HEK293 (cell line): ENCODE results near the gene PDE4D.

Experiments
- CTCF ChIA-PET: fragments of 350-600 bp; formaldehyde crosslinking; extraction: SDS; loops from one replicate; lab custom pipeline; 2021; ENCODE audit warnings: antibody characterized with exemption; lab: Yijun Ruan, JAX
- POLR2A ChIA-PET: fragments of 300-600 bp; formaldehyde crosslinking; extraction: SDS; loops from one replicate; lab custom pipeline; 2020; ENCODE audit warnings: antibody characterized with exemption, inconsistent platforms; lab: Yijun Ruan, JAX
- H3K27ac ChIP-seq: fragments of 200-500 bp; sonication (Bioruptor generic); 2 replicates; pipeline ENCODE4 v1.5.1; 2014; ENCODE audit warnings: low read depth, low read length, control low read depth, inconsistent platforms; ENCODE audit errors: extremely low read depth
- H3K36me3 ChIP-seq, 2 experiments: fragments of 200-500 bp in 1 of 2; sonication (Bioruptor generic) in 1 of 2; 1 replicate in 1 of 2; 2 replicates in 1 of 2; pipeline ENCODE4 v1.5.1; 2014 to 2017; ENCODE audit warnings: inconsistent platforms in 2 of 2, low read length in 2 of 2; ENCODE audit not compliant: control insufficient read depth in 2 of 2, insufficient read depth in 1 of 2
- H3K4me1 ChIP-seq: fragments of 200-500 bp; sonication (Bioruptor generic); 2 replicates; pipeline ENCODE4 v1.5.1; 2014; ENCODE audit warnings: mild to moderate bottlenecking, low read length, inconsistent platforms; ENCODE audit not compliant: control insufficient read depth, insufficient read depth
- H3K4me3 ChIP-seq: 2 replicates; pipeline ENCODE4 v1.5.1; 2011; ENCODE audit warnings: low read depth, mild to moderate bottlenecking, control low read depth, low read length, moderate library complexity
- H3K9me3 ChIP-seq: fragments of 200-500 bp; sonication (Bioruptor generic); 2 replicates; pipeline ENCODE4 v1.5.1; 2014; ENCODE audit warnings: low read depth, low read length, inconsistent platforms; ENCODE audit not compliant: control insufficient read depth, insufficient read depth
- MEIS1 ChIP-seq: sonication (generic); formaldehyde crosslinking; IDR thresholded peaks from 2 replicates; pipeline ENCODE4 v1.8.1; 2022; ENCODE audit warnings: missing genetic modification reagents, mild to moderate bottlenecking, borderline replicate concordance
- ZBTB1 ChIP-seq: fragments of 450-650 bp; formaldehyde crosslinking; IDR thresholded peaks from 2 replicates; pipeline ENCODE4 v1.5.1; 2016; ENCODE audit warnings: missing biosample characterization, missing genetic modification characterization
- ZNF169 ChIP-seq: fragments of 450-650 bp; formaldehyde crosslinking; IDR thresholded peaks from 2 replicates; pipeline ENCODE4 v1.5.1; 2016; ENCODE audit warnings: missing biosample characterization, missing genetic modification characterization
- ZNF223 ChIP-seq: fragments of 450-650 bp; formaldehyde crosslinking; IDR thresholded peaks from 2 replicates; pipeline ENCODE4 v1.5.1; 2016; ENCODE audit warnings: missing biosample characterization, missing genetic modification characterization
- ZNF354C ChIP-seq: fragments of 450-650 bp; formaldehyde crosslinking; IDR thresholded peaks from 2 replicates; pipeline ENCODE4 v1.5.1; 2016; ENCODE audit warnings: missing biosample characterization, missing genetic modification characterization, low read depth, borderline replicate concordance
- ZNF366 ChIP-seq: fragments of 450-650 bp; formaldehyde crosslinking; conservative IDR thresholded peaks from 2 replicates; pipeline ENCODE4 v1.5.1; 2016; ENCODE audit warnings: missing biosample characterization, missing genetic modification characterization
- ZNF394 ChIP-seq: fragments of 450-650 bp; formaldehyde crosslinking; IDR thresholded peaks from 2 replicates; pipeline ENCODE4 v1.5.1; 2016; ENCODE audit warnings: missing biosample characterization, missing genetic modification characterization, mild to moderate bottlenecking, moderate library complexity, borderline replicate concordance
- ZNF433 ChIP-seq: fragments of 450-650 bp; formaldehyde crosslinking; IDR thresholded peaks from 2 replicates; pipeline ENCODE4 v1.5.1; 2016; ENCODE audit warnings: missing biosample characterization, missing genetic modification characterization, low read depth
- ZNF626 ChIP-seq: fragments of 450-650 bp; sonication (Bioruptor Pico); formaldehyde crosslinking; IDR thresholded peaks from 2 replicates; pipeline ENCODE4 v1.5.1; 2018; ENCODE audit warnings: missing biosample characterization, missing genetic modification characterization, inconsistent platforms
- ZNF837 ChIP-seq: fragments of 450-650 bp; formaldehyde crosslinking; IDR thresholded peaks from 2 replicates; pipeline ENCODE4 v1.5.1; 2016; ENCODE audit warnings: missing biosample characterization, missing genetic modification characterization
- TF ChIP-seq, protein P1 (sequence below): fragments of 450-650 bp; formaldehyde crosslinking; IDR thresholded peaks from 2 replicates; pipeline ENCODE4 v1.5.1; 2016; ENCODE audit warnings: missing biosample characterization, missing genetic modification characterization
- TF ChIP-seq, protein P2 (sequence below): fragments of 450-650 bp; formaldehyde crosslinking; IDR thresholded peaks from 2 replicates; pipeline ENCODE4 v1.5.1; 2016; ENCODE audit warnings: missing biosample characterization, missing genetic modification characterization
- TF ChIP-seq, protein P3 (sequence below): fragments of 450-650 bp; formaldehyde crosslinking; IDR thresholded peaks from 2 replicates; pipeline ENCODE4 v1.5.1; 2016; ENCODE audit warnings: missing biosample characterization, missing genetic modification characterization
- TF ChIP-seq, protein P4 (sequence below): fragments of 450-650 bp; formaldehyde crosslinking; IDR thresholded peaks from 2 replicates; pipeline ENCODE4 v1.5.1; 2017; ENCODE audit warnings: missing biosample characterization, missing genetic modification characterization
- TF ChIP-seq, protein P5 (sequence below): fragments of 450-650 bp; formaldehyde crosslinking; IDR thresholded peaks from 2 replicates; pipeline ENCODE4 v1.5.1; 2017; ENCODE audit warnings: missing biosample characterization, missing genetic modification characterization

The PDE4D gene

DNA sequence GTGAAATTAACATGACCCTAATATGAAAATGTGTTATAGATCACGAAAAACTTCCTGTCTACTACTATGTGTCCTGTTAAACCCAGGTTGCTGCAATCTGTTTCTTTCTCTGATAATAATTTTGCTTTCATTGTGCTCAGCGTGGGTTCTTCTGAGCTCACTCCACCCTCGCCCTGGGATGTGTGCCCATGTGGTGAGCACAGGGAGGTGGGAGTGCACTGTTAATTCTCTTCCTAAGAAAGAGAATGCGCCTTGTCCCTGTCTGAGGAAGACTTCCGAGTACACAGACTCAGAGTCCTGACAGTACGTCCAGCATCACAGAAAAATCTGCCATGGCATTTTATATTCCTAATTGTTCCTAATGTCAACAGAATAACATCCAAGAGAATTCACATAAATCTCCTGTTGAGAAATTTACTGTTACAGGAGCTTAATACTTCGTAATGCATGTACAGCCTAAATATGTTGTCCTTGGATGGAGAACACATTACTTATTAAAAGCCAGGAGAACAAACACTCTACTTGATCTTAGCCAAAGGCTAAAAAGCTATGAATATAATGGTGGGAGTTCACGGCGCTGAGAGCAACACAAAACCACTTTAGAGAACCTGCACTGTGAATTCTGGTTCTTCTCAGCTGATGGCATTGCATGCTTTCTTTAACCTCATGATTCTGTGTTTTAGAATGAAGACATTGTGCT is 102.6 kb downstream of the PDE4D start (continued):
- TF ChIP-seq ZNF433 (tag by site-specific recombination) (no peak), ZBTB1 (tag by site-specific recombination) (no peak)
- TF ChIP-seq, protein P1, sequence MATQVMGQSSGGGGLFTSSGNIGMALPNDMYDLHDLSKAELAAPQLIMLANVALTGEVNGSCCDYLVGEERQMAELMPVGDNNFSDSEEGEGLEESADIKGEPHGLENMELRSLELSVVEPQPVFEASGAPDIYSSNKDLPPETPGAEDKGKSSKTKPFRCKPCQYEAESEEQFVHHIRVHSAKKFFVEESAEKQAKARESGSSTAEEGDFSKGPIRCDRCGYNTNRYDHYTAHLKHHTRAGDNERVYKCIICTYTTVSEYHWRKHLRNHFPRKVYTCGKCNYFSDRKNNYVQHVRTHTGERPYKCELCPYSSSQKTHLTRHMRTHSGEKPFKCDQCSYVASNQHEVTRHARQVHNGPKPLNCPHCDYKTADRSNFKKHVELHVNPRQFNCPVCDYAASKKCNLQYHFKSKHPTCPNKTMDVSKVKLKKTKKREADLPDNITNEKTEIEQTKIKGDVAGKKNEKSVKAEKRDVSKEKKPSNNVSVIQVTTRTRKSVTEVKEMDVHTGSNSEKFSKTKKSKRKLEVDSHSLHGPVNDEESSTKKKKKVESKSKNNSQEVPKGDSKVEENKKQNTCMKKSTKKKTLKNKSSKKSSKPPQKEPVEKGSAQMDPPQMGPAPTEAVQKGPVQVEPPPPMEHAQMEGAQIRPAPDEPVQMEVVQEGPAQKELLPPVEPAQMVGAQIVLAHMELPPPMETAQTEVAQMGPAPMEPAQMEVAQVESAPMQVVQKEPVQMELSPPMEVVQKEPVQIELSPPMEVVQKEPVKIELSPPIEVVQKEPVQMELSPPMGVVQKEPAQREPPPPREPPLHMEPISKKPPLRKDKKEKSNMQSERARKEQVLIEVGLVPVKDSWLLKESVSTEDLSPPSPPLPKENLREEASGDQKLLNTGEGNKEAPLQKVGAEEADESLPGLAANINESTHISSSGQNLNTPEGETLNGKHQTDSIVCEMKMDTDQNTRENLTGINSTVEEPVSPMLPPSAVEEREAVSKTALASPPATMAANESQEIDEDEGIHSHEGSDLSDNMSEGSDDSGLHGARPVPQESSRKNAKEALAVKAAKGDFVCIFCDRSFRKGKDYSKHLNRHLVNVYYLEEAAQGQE (tag by site-specific recombination) = no peak

DNA sequence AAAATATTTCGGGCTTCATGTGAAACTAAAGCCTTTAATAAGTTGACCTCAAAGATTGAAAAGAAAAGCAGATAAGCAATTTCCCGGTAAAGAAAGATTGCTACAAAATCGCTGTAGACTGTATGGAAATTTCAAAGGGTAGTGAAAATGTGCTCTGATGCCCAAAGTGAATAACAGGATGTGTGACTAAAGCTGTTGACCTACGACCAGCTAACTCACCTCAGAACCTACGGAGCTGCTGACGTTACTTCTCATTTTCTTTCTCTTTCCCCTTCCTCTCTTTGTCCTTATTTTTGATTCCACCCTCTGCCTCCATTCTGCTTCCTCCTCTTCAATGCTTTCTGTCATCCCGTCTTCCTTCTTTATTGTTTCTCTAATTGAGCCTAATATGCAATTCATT is 103.2 kb downstream of the PDE4D start:
- Histone ChIP-seq H3K4me1 (peaks cover 9% of the 10 kb centered on the region), H3K27ac (no peak overlapping the region), H3K36me3 (no peaks in the 10 kb centered on the region), H3K9me3 (no peaks in the 10 kb centered on the region), H3K4me3 (no peak overlapping the region)
- TF ChIP-seq, protein P2, sequence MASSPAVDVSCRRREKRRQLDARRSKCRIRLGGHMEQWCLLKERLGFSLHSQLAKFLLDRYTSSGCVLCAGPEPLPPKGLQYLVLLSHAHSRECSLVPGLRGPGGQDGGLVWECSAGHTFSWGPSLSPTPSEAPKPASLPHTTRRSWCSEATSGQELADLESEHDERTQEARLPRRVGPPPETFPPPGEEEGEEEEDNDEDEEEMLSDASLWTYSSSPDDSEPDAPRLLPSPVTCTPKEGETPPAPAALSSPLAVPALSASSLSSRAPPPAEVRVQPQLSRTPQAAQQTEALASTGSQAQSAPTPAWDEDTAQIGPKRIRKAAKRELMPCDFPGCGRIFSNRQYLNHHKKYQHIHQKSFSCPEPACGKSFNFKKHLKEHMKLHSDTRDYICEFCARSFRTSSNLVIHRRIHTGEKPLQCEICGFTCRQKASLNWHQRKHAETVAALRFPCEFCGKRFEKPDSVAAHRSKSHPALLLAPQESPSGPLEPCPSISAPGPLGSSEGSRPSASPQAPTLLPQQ = no peak
- TF ChIP-seq ZNF169 (tag by site-specific recombination) (no peak), ZNF837 (tag by site-specific recombination) (no peak), ZNF366 (peak; percentile 78)
- TF ChIP-seq, protein P3, sequence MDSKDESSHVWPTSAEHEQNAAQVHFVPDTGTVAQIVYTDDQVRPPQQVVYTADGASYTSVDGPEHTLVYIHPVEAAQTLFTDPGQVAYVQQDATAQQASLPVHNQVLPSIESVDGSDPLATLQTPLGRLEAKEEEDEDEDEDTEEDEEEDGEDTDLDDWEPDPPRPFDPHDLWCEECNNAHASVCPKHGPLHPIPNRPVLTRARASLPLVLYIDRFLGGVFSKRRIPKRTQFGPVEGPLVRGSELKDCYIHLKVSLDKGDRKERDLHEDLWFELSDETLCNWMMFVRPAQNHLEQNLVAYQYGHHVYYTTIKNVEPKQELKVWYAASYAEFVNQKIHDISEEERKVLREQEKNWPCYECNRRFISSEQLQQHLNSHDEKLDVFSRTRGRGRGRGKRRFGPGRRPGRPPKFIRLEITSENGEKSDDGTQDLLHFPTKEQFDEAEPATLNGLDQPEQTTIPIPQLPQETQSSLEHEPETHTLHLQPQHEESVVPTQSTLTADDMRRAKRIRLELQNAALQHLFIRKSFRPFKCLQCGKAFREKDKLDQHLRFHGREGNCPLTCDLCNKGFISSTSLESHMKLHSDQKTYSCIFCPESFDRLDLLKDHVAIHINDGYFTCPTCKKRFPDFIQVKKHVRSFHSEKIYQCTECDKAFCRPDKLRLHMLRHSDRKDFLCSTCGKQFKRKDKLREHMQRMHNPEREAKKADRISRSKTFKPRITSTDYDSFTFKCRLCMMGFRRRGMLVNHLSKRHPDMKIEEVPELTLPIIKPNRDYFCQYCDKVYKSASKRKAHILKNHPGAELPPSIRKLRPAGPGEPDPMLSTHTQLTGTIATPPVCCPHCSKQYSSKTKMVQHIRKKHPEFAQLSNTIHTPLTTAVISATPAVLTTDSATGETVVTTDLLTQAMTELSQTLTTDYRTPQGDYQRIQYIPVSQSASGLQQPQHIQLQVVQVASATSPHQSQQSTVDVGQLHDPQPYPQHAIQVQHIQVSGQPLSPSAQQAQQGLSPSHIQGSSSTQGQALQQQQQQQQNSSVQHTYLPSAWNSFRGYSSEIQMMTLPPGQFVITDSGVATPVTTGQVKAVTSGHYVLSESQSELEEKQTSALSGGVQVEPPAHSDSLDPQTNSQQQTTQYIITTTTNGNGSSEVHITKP (tag by site-specific recombination) = peak; percentile 42; the same call in 1 of the 2 replicates
- POLR2A ChIA-PET = interaction anchor here (0.9 kb wide), 1 partner anchor 19 kb away, joined by 3 read pairs; no protein-coding TSS in a partner anchor
- CTCF ChIA-PET = interaction anchor here (0.5 to 2.0 kb wide), 3 partner anchors 10 to 644 kb away, joined by 3 to 8 read pairs (median 3); no protein-coding TSS in a partner anchor

DNA sequence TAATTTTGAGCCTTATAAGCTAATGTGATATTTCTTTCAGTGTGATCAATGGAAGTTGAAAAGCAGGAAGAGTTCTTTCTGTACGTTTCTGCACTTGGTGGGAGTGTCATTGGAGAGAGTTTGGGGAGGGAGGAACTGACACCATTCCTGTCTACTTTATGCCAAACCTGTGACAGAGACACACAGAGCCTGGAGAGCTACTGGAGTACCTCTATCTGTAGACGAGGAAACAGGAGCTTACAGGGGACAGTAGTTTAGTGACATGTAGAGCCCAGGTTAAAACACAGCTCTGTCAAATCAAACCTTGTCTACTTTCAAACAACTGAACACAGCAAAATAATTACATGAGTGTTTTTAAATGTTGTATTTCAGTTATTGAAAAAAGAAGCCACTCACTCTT is 103.6 kb downstream of the PDE4D start:
- ChIA-PET POLR2A (no interaction called here), CTCF (interaction anchor here (0.5 to 2.0 kb wide), 5 partner anchors 10 to 644 kb away, joined by 3 to 8 read pairs (median 3); no protein-coding TSS in a partner anchor)
- H3K36me3 ChIP-seq = no peaks in the 10 kb centered on the region
- H3K4me3 ChIP-seq = no peak overlapping the region
- H3K9me3 ChIP-seq = no peaks in the 10 kb centered on the region
- H3K4me1 ChIP-seq = peaks cover 9% of the 10 kb centered on the region
- no peak overlapping the region for H3K27ac ChIP-seq
- TF ChIP-seq ZNF394 (tag by site-specific recombination) (no peak), MEIS1 (no peak), ZNF354C (no peak), ZNF626 (no peak), ZNF223 (tag by site-specific recombination) (no peak)
- TF ChIP-seq, protein P4, sequence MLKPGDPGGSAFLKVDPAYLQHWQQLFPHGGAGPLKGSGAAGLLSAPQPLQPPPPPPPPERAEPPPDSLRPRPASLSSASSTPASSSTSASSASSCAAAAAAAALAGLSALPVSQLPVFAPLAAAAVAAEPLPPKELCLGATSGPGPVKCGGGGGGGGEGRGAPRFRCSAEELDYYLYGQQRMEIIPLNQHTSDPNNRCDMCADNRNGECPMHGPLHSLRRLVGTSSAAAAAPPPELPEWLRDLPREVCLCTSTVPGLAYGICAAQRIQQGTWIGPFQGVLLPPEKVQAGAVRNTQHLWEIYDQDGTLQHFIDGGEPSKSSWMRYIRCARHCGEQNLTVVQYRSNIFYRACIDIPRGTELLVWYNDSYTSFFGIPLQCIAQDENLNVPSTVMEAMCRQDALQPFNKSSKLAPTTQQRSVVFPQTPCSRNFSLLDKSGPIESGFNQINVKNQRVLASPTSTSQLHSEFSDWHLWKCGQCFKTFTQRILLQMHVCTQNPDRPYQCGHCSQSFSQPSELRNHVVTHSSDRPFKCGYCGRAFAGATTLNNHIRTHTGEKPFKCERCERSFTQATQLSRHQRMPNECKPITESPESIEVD (tag by site-specific recombination) = no peak
- TF ChIP-seq, protein P5, sequence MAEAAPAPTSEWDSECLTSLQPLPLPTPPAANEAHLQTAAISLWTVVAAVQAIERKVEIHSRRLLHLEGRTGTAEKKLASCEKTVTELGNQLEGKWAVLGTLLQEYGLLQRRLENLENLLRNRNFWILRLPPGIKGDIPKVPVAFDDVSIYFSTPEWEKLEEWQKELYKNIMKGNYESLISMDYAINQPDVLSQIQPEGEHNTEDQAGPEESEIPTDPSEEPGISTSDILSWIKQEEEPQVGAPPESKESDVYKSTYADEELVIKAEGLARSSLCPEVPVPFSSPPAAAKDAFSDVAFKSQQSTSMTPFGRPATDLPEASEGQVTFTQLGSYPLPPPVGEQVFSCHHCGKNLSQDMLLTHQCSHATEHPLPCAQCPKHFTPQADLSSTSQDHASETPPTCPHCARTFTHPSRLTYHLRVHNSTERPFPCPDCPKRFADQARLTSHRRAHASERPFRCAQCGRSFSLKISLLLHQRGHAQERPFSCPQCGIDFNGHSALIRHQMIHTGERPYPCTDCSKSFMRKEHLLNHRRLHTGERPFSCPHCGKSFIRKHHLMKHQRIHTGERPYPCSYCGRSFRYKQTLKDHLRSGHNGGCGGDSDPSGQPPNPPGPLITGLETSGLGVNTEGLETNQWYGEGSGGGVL (tag by site-specific recombination) = no peak
